CD4-positive, CD25-positive, alpha-beta regulatory T cell (primary cell): ENCODE measurements around the gene CLK3. TPM values are rescaled to one million over a fixed set of nuclear protein-coding genes. Genes with fewer than 3 reads are reported as not detected.

Experiments
- ATAC-seq, 2 donors: fragments of 150-1000 bp; cut with Tn5 transposase; one replicate each; pipeline ENCODE4 v1.10.0; 2021; ENCODE audit warnings: low read depth in 2 of 2, moderate number of reproducible peaks in 2 of 2, moderate library complexity in 1 of 2
- DNase-seq, 3 donors: peaks; one replicate each; pipeline versions ENCODE4 v3.0.0 to v3.0.0-alpha.2; 2012 to 2022; ENCODE audit warnings: mixed read lengths in 1 of 3
- H3K27ac ChIP-seq: one replicate; pipeline ENCODE4 v1.7.0; 2013; ENCODE audit warnings: mild to moderate bottlenecking, low read length; ENCODE audit not compliant: insufficient read depth, poor library complexity, severe bottlenecking
- H3K27me3 ChIP-seq: one replicate; pipeline ENCODE4 v1.7.0; 2013; ENCODE audit warnings: low read length; ENCODE audit not compliant: control insufficient read depth, insufficient read depth
- H3K36me3 ChIP-seq: one replicate; pipeline ENCODE4 v1.7.0; 2013; ENCODE audit warnings: mild to moderate bottlenecking, low read length, moderate library complexity; ENCODE audit not compliant: control insufficient read depth, insufficient read depth
- H3K4me1 ChIP-seq: 2 replicates; pipeline ENCODE4 v1.7.0; 2013; ENCODE audit warnings: mild to moderate bottlenecking, low read length; ENCODE audit not compliant: insufficient read depth, control insufficient read depth, poor library complexity, severe bottlenecking
- H3K4me3 ChIP-seq: one replicate; pipeline ENCODE4 v1.7.0; 2013; ENCODE audit warnings: low read depth, mild to moderate bottlenecking, low read length, moderate library complexity
- H3K9me3 ChIP-seq, 2 experiments: 1 replicate in 1 of 2; 2 replicates in 1 of 2; pipeline ENCODE4 v1.7.0; 2013; ENCODE audit warnings: low read length in 2 of 2, mild to moderate bottlenecking in 1 of 2, moderate library complexity in 1 of 2; ENCODE audit not compliant: control insufficient read depth in 2 of 2
- H3K27ac Mint-ChIP-seq, 3 donors: one replicate each; pipeline ENCODE4 v1.8.0; 2020 to 2022; ENCODE audit warnings: mild to moderate bottlenecking in 3 of 3, mixed read lengths in 3 of 3, moderate library complexity in 2 of 3
- H3K27me3 Mint-ChIP-seq: one replicate; pipeline ENCODE4 v1.8.0; 2022; ENCODE audit warnings: mild to moderate bottlenecking, mixed read lengths
- H3K36me3 Mint-ChIP-seq: one replicate; pipeline ENCODE4 v1.8.0; 2020; ENCODE audit warnings: mixed read lengths
- H3K4me1 Mint-ChIP-seq, 4 donors: one replicate each; pipeline ENCODE4 v1.8.0; 2020 to 2022; ENCODE audit warnings: mixed read lengths in 4 of 4, mild to moderate bottlenecking in 1 of 4
- H3K4me3 Mint-ChIP-seq, 4 donors: one replicate each; pipeline ENCODE4 v1.8.0; 2020 to 2022; ENCODE audit warnings: mild to moderate bottlenecking in 4 of 4, mixed read lengths in 4 of 4, moderate library complexity in 3 of 4
- H3K9me3 Mint-ChIP-seq, 7 donors: one replicate each; pipeline ENCODE4 v1.8.0; 2020 to 2022; ENCODE audit warnings: mixed read lengths in 7 of 7, mild to moderate bottlenecking in 3 of 7, moderate library complexity in 2 of 7
- polyA plus RNA-seq, 4 donors: library from polyadenylated mRNA; unstranded; fragments of 300-500 nt; fragmentation: Illumina TruSeq; gene quantifications; one replicate each; pipeline ENCODE4 v1.2.3, GENCODE V29; 2021
- total RNA-seq: library from RNA; stranded (reverse); gene quantifications from one replicate; pipeline ENCODE4 v1.2.3, GENCODE V29; 2022

CLK3 gene
- total and polyA plus RNA-seq, 5 donors from 2014 or later = 58.4 to 289 (median 75.4) TPM

GRCh38 chr15:74636984-74637383 lies 21.3 kb downstream of the CLK3 start:
- H3K27ac ChIP-seq = no peak overlapping the region
- no peak overlapping the region for H3K4me3 Mint-ChIP-seq
- no peak overlapping the region for H3K4me3 ChIP-seq
- DNase-seq = no peak
- no peaks in the 10 kb centered on the region for H3K9me3 Mint-ChIP-seq
- H3K36me3 ChIP-seq = peaks cover 84% of the 10 kb centered on the region
- H3K4me1 Mint-ChIP-seq = peaks cover 4 to 10% (median 6%) of the 10 kb centered on the region in 4 donors
- H3K4me1 ChIP-seq = no peaks in the 10 kb centered on the region
- no peaks in the 10 kb centered on the region for H3K27me3 Mint-ChIP-seq
- peak overlapping the region in 2 of 3 donors; percentile 42 to 55 for H3K27ac Mint-ChIP-seq
- no peaks in the 10 kb centered on the region for H3K27me3 ChIP-seq
- H3K9me3 ChIP-seq = no peaks in the 10 kb centered on the region
- ATAC-seq = no peak
- peaks cover 45% of the 10 kb centered on the region for H3K36me3 Mint-ChIP-seq

GRCh38 chr15:74641151-74641550 lies 25.5 kb downstream of the CLK3 start:
- H3K36me3 Mint-ChIP-seq = peaks cover 22% of the 10 kb centered on the region

DNA sequence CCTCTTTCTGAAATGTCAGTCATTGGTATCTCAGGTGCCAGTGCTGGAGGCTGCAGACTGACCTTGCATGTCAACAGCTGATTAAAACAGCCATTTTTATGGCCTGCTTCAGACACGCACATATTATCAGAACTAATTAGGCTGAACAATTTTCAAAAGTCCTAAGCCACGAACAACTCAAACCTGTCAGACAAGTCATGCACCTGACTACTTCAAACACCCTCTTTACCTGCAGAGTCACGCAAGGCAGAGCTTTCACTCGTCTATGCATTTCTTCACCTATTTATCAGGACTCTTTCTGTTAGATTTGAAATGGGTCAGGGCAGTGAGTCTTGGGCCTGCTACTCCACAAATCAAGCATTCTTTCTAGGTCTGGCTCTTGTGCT lies 26.7 kb downstream of the CLK3 start:
- Mint-ChIP-seq H3K27ac (peak overlapping the region in 1 of 3 donors; percentile 46), H3K36me3 (peaks cover 19% of the 10 kb centered on the region)

More at GRCh38 chr15:74641151-74641550, 25.5 kb downstream of the CLK3 start:
- Histone ChIP-seq H3K27me3 (no peaks in the 10 kb centered on the region), H3K9me3 (no peaks in the 10 kb centered on the region), H3K4me3 (no peak overlapping the region), H3K4me1 (no peaks in the 10 kb centered on the region), H3K27ac (no peak overlapping the region), H3K36me3 (peaks cover 55% of the 10 kb centered on the region)
- no peak for ATAC-seq
- Mint-ChIP-seq H3K4me3 (no peak overlapping the region), H3K4me1 (peaks cover 7 to 17% (median 10%) of the 10 kb centered on the region in 4 donors), H3K9me3 (no peaks in the 10 kb centered on the region), H3K27ac (peak overlapping the region in 1 of 3 donors; percentile 38), H3K27me3 (no peaks in the 10 kb centered on the region)
- DNase-seq = no peak

DNA sequence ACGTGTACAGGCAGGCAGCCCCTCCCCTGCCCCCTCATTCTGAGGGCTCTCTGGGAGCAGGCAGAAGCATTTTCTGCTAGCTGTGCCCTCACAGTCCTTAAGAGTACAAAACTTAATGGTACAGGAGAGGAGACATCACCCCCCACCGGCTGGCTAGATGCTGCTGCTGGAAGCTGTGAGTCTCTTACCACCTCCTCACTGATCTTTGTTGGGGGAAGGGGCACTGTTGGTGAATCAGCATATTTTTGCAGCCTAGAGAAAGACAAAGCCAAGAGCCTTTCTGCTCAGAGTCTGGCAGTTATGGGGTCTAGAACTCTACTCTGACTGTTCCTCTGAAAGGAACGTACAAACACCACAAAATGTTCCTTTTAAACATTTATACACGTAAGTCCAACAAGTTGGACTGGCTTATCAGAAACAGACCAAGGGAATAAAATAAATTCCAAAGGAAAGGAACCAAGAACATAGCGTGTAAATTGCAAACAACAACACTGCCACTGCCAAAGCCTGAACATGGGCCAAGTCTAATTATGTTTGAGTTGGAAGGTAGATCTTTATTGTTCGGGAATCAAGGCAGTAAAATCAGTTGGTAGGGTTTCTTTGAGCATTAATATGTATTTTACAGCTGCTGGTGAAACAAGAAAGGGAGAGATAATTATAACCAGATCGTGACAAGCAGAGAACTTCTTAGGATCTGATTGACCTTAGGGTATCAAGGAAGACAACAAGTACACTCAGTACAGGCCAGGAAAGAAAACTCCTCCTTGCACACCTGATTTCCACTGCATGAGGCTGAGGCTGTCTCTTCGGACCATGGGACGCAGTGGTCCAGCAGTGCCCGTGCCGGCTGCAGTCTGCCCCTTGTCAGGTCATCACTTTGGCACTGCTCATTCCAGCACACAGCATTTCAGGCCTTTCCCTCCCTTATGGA lies 27.4 kb downstream of the CLK3 start:
- Mint-ChIP-seq H3K4me3 (no peak overlapping the region), H3K4me1 (peaks cover 5 to 17% (median 14%) of the 10 kb centered on the region in 4 donors), H3K27ac (peak overlapping the region; percentile 38 to 81 (median 46)), H3K36me3 (peaks cover 16% of the 10 kb centered on the region), H3K9me3 (no peaks in the 10 kb centered on the region), H3K27me3 (no peaks in the 10 kb centered on the region)
- Histone ChIP-seq H3K4me1 (no peaks in the 10 kb centered on the region), H3K36me3 (peaks cover 37% of the 10 kb centered on the region), H3K9me3 (no peaks in the 10 kb centered on the region), H3K27ac (no peak overlapping the region), H3K4me3 (no peak overlapping the region), H3K27me3 (no peaks in the 10 kb centered on the region)
- ATAC-seq (no peak), DNase-seq (no peak)

More for the DNA sequence above, 26.7 kb downstream of the CLK3 start:
- no peaks in the 10 kb centered on the region for H3K9me3 ChIP-seq
- peaks cover 44% of the 10 kb centered on the region for H3K36me3 ChIP-seq
- H3K27me3 ChIP-seq = no peaks in the 10 kb centered on the region
- no peak overlapping the region for H3K4me3 ChIP-seq
- no peaks in the 10 kb centered on the region for H3K4me1 ChIP-seq
- no peak overlapping the region for H3K27ac ChIP-seq
- H3K4me1 Mint-ChIP-seq = peaks cover 5 to 17% (median 13%) of the 10 kb centered on the region in 4 donors
- H3K27me3 Mint-ChIP-seq = no peaks in the 10 kb centered on the region
- ATAC-seq (no peak), DNase-seq (no peak)
- no peaks in the 10 kb centered on the region for H3K9me3 Mint-ChIP-seq
- no peak overlapping the region for H3K4me3 Mint-ChIP-seq

- no peaks in the 10 kb centered on the region for H3K27me3 Mint-ChIP-seq
- no peaks in the 10 kb centered on the region for H3K4me1 ChIP-seq
- no peaks in the 10 kb centered on the region for H3K9me3 ChIP-seq
- peak overlapping the region; percentile 6 to 81 (median 38) for H3K27ac Mint-ChIP-seq
- H3K9me3 Mint-ChIP-seq = no peaks in the 10 kb centered on the region
- no peak overlapping the region for H3K4me3 Mint-ChIP-seq
- peaks cover 14% of the 10 kb centered on the region for H3K36me3 Mint-ChIP-seq
- H3K27me3 ChIP-seq = no peaks in the 10 kb centered on the region
- DNase-seq (no peak), ATAC-seq (no peak)
- H3K27ac ChIP-seq = no peak overlapping the region
- peaks cover 5 to 17% (median 14%) of the 10 kb centered on the region in 4 donors for H3K4me1 Mint-ChIP-seq
- no peak overlapping the region for H3K4me3 ChIP-seq
- peaks cover 30% of the 10 kb centered on the region for H3K36me3 ChIP-seq
Observed at GRCh38 chr15:74643665-74644204, 28.1 kb downstream of the CLK3 start.

DNA sequence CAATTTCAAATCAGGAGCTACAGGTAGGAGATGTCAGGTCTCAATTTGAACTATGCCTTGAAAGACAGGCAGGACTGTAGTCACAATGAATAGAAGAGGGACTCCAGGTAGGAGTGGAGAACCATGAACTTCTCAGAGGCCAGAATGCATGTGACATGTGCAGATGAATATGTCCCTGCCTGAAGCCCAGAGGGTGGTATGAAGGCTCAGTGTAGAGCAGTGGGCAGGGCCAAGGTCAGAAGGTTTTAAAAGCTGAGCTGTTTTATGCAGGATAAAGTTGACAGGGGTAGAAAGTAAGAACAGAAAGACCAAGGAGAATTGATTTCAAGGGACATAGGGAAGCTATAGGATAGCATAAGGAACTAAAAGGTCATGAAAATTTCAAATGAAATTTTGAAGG lies 30.8 kb downstream of the CLK3 start:
- H3K27ac Mint-ChIP-seq = peak overlapping the region in 2 of 3 donors; percentile 26 to 66
- H3K9me3 Mint-ChIP-seq = no peaks in the 10 kb centered on the region
- H3K36me3 ChIP-seq = peaks cover 14% of the 10 kb centered on the region
- H3K4me3 Mint-ChIP-seq = no peak overlapping the region
- H3K36me3 Mint-ChIP-seq = peaks cover 4% of the 10 kb centered on the region
- H3K4me1 ChIP-seq = no peaks in the 10 kb centered on the region
- no peaks in the 10 kb centered on the region for H3K27me3 ChIP-seq
- H3K4me3 ChIP-seq = no peak overlapping the region
- ATAC-seq (no peak), DNase-seq (no peak)
- no peaks in the 10 kb centered on the region for H3K27me3 Mint-ChIP-seq
- H3K9me3 ChIP-seq = no peaks in the 10 kb centered on the region
- peaks cover 8 to 24% (median 15%) of the 10 kb centered on the region in 4 donors for H3K4me1 Mint-ChIP-seq
- H3K27ac ChIP-seq = no peak overlapping the region

GRCh38 chr15:74648051-74648842 lies 32.6 kb downstream of the CLK3 start:
- Mint-ChIP-seq H3K9me3 (no peaks in the 10 kb centered on the region), H3K4me3 (no peak overlapping the region), H3K36me3 (peaks cover 6% of the 10 kb centered on the region), H3K4me1 (peaks cover 5 to 21% (median 8%) of the 10 kb centered on the region in 4 donors), H3K27ac (peak overlapping the region in 1 of 3 donors; percentile 36), H3K27me3 (no peaks in the 10 kb centered on the region)
- Histone ChIP-seq H3K9me3 (no peaks in the 10 kb centered on the region), H3K4me3 (no peak overlapping the region), H3K36me3 (peaks cover 12% of the 10 kb centered on the region), H3K27me3 (no peaks in the 10 kb centered on the region), H3K27ac (no peak overlapping the region), H3K4me1 (no peaks in the 10 kb centered on the region)
- DNase-seq (no peak), ATAC-seq (no peak)
